22Rv1 (cell line): Measurements from ENCODE around the gene RASL12.
"Not testable (repeated sequence)": the region's sequence is repeated elsewhere in the genome, so short reads cannot be mapped to it uniquely, and the experiment has no call there.

ENCODE experiments used
- H3K27ac ChIP-seq: fragments of 450-650 bp; 2 replicates; pipeline ENCODE4 v1.5.1; 2017
- ZFX ChIP-seq: fragments of 450-650 bp; IDR thresholded peaks from 2 replicates; pipeline ENCODE4 v1.6.1; 2017; ENCODE audit warnings: antibody characterized with exemption, borderline replicate concordance
- TF ChIP-seq, protein P1 (sequence below): fragments of 450-650 bp; IDR thresholded peaks from 2 replicates; pipeline ENCODE4 v1.5.1; 2017; ENCODE audit warnings: mild to moderate bottlenecking

RASL12 gene

DNA sequence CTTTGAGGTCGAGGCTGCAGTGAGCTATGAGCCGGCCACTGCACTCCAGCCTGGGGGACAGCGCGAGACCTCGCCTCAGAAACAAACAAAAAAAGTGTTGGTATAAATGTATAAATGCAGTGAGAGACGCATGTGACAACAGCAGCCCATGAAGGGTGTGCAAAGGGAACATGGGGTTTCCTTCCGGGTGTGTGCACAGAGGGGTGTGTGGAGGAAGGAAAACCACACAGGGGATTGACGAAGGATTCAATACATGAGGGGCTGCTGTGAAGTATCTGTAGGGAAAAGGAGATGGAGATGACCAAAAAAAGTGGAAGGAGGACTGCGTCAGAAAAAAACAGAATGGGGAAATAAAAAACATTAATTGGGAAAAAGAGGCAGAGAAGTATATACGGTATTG, 39.5 kb downstream of the RASL12 start:
- H3K27ac ChIP-seq: no peak overlapping the region
- TF ChIP-seq ZFX: no peak
- TF ChIP-seq, protein P1, sequence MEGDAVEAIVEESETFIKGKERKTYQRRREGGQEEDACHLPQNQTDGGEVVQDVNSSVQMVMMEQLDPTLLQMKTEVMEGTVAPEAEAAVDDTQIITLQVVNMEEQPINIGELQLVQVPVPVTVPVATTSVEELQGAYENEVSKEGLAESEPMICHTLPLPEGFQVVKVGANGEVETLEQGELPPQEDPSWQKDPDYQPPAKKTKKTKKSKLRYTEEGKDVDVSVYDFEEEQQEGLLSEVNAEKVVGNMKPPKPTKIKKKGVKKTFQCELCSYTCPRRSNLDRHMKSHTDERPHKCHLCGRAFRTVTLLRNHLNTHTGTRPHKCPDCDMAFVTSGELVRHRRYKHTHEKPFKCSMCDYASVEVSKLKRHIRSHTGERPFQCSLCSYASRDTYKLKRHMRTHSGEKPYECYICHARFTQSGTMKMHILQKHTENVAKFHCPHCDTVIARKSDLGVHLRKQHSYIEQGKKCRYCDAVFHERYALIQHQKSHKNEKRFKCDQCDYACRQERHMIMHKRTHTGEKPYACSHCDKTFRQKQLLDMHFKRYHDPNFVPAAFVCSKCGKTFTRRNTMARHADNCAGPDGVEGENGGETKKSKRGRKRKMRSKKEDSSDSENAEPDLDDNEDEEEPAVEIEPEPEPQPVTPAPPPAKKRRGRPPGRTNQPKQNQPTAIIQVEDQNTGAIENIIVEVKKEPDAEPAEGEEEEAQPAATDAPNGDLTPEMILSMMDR: no peak

DNA sequence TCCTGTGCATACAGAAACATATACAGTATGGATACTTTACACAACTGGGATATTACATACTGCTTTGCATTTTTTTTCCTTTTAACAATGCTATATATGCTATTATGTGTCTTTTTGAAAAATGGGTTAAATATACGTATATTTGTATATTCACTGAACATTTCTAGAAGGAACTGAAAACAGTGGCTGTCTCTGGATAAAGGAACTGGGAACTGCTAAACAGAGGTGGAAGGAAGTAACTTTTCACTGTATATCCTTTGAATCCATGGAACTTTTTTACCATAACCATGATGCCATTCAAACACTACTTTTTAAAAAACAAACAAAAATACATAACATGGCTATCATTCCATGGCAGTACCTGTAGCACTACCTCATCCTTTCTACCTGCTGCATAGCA, 40.2 kb downstream of the RASL12 start:
- TF ChIP-seq, protein P1: no peak
- no peak for TF ChIP-seq ZFX
- no peak overlapping the region for H3K27ac ChIP-seq

DNA sequence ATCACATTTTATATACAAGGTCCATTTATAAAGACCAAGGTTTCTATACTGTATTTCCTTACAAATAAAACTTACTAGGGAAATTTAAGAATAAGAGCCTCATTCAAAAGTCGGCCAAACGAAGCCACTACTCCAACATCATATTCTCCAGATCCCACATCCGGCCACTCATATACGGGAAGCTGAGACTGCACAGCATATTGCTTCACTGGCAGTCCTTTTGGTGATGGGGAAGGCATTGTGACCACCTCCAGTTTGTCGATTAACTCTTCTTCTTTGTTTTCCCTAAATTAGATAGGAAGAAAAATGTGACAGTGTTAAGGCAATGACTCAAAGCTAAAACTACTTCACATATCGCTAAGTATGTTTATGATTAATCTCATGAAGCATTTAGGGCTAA, 41.0 kb downstream of the RASL12 start:
- TF ChIP-seq, protein P1: no peak
- no peak for TF ChIP-seq ZFX

DNA sequence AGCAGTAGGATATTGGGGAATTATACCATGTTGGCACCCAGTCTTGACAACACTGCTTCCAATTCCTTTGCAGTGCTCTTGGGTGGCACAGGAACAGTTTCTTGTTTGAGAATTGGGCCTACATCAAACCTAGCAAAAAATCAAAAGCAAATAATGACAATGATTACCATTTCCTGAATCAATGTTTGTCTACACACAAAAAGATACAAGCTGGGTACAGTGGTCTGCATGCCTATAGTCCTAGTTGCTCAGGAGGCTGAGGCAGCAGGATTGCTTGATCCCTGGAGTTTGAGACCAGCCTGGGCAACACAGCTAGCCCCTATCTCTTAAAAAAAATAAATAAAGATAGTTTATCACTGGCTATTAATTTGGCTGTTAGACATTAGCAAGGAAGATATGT, 46.3 kb downstream of the RASL12 start:
- TF ChIP-seq, protein P1: no peak
- TF ChIP-seq ZFX: no peak

More for the DNA sequence above, 41.0 kb downstream of the RASL12 start:
- H3K27ac ChIP-seq: no peak overlapping the region

DNA sequence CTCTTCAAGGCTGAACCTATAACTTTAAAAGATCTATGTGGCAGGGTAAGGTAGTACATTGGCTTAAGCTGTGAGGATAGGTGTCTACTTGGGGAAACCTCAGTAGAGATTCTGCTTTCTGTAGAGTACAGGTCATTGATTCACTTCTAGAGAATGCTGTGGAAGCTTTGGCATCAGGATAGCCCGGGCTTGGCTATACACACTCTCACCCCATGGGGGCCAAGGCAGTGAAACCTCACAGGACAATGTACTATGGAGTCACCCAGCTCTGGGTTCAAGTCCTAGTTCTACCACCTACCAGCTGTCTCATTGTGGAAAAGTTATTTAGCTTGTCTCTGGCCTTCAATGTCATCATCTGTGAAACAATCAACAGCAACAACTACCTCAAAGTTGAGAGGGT, 47.4 kb downstream of the RASL12 start:
- TF ChIP-seq ZFX: no peak
- TF ChIP-seq, protein P1: no peak
- no peak overlapping the region for H3K27ac ChIP-seq

More for the DNA sequence above, 46.3 kb downstream of the RASL12 start:
- H3K27ac ChIP-seq: no peak overlapping the region

DNA sequence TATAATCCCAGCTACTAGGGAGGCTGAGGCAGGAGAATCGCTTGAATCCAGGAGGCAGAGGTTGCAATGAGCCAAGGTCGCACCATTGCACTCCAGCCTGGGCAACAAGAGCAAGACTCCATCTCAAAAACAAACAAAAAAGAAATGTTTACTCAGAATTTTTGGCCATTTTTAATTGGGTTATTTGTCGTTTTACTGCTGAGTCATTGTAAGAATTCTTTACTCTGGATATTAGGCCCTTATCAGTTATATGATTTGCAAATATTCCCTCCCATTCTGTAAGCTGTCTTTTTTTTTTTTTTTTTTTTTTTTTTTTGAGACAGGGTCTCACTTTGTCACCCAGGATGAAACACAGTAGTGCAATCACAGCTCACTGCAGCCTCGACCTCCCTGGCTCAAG, 56.6 kb downstream of the RASL12 start:
- H3K27ac ChIP-seq: not testable (repeated sequence)

GRCh38 chr15:65008983-65009382, 58.8 kb downstream of the RASL12 start:
- H3K27ac ChIP-seq: no peak overlapping the region
- no peak for TF ChIP-seq ZFX
- TF ChIP-seq, protein P1: no peak

- H3K27ac ChIP-seq: no peak overlapping the region
- no peak for TF ChIP-seq ZFX
- TF ChIP-seq, protein P1: no peak
These were observed 60.9 kb downstream of the RASL12 start for GRCh38 chr15:65006876-65007275.
